GM21423 (cell line): ENCODE data around the gene JARID2.

Source experiments
- ATAC-seq: cut with Tn5 transposase; IDR thresholded peaks from one replicate; pipeline ENCODE4 v1.9.1; 2021; ENCODE audit warnings: mild to moderate bottlenecking, moderate library complexity; ENCODE audit not compliant: unreplicated experiment

Gene JARID2

GRCh38 chr6:15555101-15556038 lies 309.5 kb downstream of the JARID2 start:
- ATAC-seq = no peak

GRCh38 chr6:15556711-15557110 lies 310.8 kb downstream of the JARID2 start:
- ATAC-seq = no peak

GRCh38 chr6:15557174-15557573 lies 311.3 kb downstream of the JARID2 start:
- no peak for ATAC-seq

GRCh38 chr6:15560713-15561112 lies 314.8 kb downstream of the JARID2 start:
- no peak for ATAC-seq

DNA sequence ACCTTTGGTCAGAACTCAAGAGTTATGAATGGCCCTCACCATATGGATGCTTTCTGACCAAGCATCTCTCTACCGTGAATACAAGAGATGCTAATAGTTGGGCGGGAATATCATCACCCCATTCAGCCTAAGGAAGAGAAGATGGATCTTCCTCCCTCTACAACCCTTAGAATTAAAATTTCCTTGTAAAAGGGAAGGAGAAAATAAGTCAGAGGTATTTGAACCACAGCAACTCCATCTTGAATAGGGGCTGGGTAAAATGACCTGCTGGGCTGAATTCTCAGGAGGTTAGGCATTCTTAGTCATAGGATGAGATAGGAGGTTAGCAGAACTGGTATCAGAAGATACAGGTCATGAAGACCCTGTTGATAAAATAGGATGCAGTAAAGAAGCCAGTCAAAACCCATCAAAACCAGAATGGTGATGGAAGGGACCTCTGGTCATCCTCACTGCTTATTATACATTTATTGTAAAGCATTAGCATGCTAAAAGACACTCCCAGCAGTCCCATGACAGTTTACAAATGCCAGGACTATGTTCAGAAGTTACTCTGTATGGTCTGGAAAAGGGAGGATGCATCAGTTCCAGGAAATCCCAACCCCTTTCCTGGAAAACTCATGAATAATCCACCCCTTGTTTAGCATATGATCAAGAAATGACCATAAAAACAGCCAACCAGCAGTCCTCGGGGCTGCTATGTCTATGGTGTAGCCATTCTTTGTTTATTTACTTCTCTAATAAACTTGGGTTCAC lies 315.8 kb downstream of the JARID2 start:
- no peak for ATAC-seq

DNA sequence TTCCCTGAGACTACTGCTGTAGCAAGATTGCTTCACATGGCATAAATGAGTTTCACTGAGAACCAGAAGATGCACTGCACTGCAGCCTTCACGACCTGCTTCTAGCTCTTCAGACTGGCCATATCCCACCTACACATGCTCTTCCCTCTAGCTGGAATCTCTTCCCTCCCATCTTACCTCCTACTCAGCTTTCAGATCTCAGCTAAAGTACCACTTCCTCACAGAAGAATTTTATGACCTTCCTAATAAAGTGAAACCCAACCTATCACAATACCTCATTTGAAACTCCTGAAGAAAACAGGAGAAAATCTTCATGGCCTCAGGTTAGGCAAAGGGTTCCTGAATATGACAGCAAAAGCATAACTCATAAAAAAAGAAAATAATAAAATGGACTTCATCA lies 317.1 kb downstream of the JARID2 start:
- no peak for ATAC-seq

DNA sequence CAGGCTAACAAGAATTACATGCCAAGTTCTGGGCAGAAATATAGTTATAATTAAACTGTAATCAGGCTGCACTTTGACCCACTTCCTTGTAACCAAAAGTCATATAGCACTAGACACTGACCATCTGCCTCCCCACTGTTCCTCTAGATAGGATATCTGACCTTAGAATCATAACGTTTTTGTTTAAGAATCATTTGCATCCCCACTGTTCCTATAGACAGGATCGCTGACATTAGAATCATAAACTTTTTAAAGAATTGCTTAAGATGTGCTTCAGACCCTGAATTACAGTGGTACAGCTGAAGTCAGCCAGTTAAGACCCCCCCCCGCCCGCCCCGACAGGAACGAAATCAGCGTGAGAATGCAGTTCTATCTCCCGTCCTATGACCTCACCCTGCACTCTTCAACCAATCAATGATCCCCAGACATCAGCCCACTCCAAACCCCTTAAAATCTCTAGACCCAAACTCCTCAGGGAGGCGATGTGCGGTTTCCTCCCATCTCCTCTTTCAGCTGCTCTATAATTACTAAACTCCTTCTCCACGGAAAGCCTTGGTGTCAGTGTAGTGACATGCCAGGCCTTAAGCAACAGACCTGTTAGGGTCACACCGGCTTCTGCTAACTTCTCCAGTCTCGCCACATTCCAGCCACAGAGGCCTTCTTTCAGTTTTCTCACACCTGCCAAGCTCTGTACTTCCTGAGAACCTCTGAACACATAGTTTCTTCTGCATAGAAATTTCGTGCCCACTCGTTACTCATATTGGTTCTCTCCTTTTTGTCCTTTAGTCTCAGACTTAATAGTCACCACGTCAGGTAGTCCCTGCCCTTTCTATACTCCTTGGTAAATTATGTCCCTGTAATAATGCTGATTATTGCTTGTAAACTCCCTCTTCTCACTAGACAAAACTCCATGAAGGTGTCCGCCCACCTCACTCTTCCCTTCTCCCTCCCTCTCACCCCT lies 323.4 kb downstream of the JARID2 start:
- no peak for ATAC-seq

GRCh38 chr6:15570171-15570570 lies 324.3 kb downstream of the JARID2 start:
- ATAC-seq = no peak
